Cardiac fibroblast (primary cell): ENCODE measurements around the gene TMEM50B.

Experiments
- DNase-seq, 2 donors: peaks; one replicate each; pipeline versions ENCODE4 v3.0.0 to v3.0.0-alpha.2; 2010; ENCODE audit warnings: low read depth in 2 of 2
- H3K4me3 ChIP-seq, 2 donors: replicated peaks in 1 of 2; 1 replicate in 1 of 2; 2 replicates in 1 of 2; pipeline ENCODE4 v1.5.1; 2011; ENCODE audit warnings: low read depth in 2 of 2, low read length in 2 of 2, mild to moderate bottlenecking in 2 of 2, moderate library complexity in 1 of 2
- TF ChIP-seq, protein P1 (sequence below): IDR thresholded peaks from one replicate; pipeline ENCODE4 v1.5.1; 2011; ENCODE audit warnings: low read depth, mild to moderate bottlenecking, low read length, inconsistent platforms

The TMEM50B gene

DNA sequence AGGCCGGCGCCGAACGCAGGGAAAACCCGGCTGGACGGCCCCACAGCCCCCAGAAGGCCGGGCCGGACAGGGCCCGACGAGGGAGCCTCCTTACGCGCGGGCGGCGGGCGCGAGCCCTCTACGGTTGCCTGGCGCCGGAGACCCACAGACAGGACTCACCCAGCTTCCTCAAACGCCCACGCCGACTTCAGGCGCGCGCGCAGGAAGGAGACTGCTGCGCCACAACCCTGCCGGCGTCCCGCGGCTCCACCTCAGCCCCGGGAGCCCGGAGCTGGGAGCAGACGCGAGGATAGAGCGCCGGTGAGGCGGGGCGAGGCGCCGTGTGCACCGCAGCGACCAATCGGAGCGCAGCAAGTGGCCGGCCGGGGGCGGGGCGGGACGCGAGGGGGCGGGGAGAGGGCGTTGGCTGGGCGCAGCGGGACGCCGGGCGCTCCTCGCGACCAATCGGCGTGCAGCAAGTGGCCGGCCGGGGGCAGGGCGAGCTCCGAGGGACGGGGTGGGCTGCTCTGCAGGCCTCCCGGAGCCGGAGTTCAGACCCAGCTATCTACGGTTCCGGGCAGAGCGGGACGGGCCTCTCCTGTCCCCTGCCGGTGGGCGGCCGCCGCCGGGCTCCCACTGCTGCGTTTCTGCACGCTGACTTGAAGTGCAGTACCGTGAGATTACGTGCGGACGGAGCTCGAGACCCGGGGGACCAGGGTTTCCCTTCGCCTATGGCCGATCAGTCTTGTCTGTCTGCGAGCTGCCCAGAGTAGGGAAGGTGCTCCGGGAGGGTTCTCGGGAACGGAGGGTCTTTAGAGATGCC is at the start of gene TMEM50B:
TSS of gene TMEM50B (minus strand) at position 296 of the 802 bp plus-strand sequence. CDS start 11,089 bp downstream, outside the sequence.
- TF ChIP-seq, protein P1, sequence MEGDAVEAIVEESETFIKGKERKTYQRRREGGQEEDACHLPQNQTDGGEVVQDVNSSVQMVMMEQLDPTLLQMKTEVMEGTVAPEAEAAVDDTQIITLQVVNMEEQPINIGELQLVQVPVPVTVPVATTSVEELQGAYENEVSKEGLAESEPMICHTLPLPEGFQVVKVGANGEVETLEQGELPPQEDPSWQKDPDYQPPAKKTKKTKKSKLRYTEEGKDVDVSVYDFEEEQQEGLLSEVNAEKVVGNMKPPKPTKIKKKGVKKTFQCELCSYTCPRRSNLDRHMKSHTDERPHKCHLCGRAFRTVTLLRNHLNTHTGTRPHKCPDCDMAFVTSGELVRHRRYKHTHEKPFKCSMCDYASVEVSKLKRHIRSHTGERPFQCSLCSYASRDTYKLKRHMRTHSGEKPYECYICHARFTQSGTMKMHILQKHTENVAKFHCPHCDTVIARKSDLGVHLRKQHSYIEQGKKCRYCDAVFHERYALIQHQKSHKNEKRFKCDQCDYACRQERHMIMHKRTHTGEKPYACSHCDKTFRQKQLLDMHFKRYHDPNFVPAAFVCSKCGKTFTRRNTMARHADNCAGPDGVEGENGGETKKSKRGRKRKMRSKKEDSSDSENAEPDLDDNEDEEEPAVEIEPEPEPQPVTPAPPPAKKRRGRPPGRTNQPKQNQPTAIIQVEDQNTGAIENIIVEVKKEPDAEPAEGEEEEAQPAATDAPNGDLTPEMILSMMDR, result peak; percentile 35
- DNase-seq, result peak; percentile 94 to 98
- H3K4me3 ChIP-seq, result peak within 1 kb of the TSS; percentile 73 to 83

- no peak overlapping the region for H3K4me3 ChIP-seq
- no peak for DNase-seq
- TF ChIP-seq, protein P1, result no peak
Measured at GRCh38 chr21:33522953-33523349, 43.2 kb upstream of the TMEM50B start.

- DNase-seq, result no peak
- no peak overlapping the region for H3K4me3 ChIP-seq
- TF ChIP-seq, protein P1, result no peak
Measured at GRCh38 chr21:33522297-33522952, 42.7 kb upstream of the TMEM50B start.

DNA sequence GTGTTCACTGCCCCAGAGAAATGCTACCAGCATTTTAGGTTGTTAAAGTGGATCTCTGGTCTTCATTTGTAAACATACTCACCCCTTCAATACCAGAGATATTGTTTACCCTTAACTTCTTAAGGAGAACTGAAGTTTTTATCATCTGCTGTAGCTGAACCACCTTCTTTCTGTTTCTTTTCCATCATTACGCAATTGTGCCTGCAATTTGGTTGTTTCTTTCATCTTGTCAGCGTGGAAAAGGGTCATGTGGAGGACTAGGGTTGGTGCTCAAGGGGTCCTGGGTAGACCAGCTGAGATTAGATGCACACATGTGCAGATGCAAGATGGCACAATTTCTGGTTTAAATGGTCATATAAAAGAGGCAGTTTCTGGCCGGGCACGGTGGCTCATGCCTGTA is 39.1 kb upstream of the TMEM50B start:
- H3K4me3 ChIP-seq, result no peak overlapping the region
- TF ChIP-seq, protein P1, result no peak
- DNase-seq, result no peak

- DNase-seq, result peak; percentile 9 to 55
- H3K4me3 ChIP-seq, result no peak overlapping the region
- TF ChIP-seq, protein P1, result no peak
Measured at GRCh38 chr21:33514229-33514628, 34.5 kb upstream of the TMEM50B start.

- DNase-seq, result no peak
- TF ChIP-seq, protein P1, result no peak
- no peak overlapping the region for H3K4me3 ChIP-seq
Measured at GRCh38 chr21:33512481-33512880, 32.7 kb upstream of the TMEM50B start.
